Caco-2 (cell line): Measurements from ENCODE around the gene CRYAA. TPM values are rescaled to one million over a fixed set of nuclear protein-coding genes. Genes with fewer than 3 reads are reported as not detected.

ENCODE experiments used
- BruUV-seq: library from RNA; stranded (reverse); fragments of 400-500 nt; replicated peaks from 2 replicates; lab custom pipeline; 2021; lab: Mats Ljungman, UMichigan
- CTCF ChIA-PET: fragments of 300-600 bp; sonication (Branson Sonifier 250); formaldehyde crosslinking; loops from one replicate; lab custom pipeline; 2022; ENCODE audit warnings: antibody characterized with exemption; lab: Charles Lee
- POLR2A ChIA-PET: fragments of 300-600 bp; sonication (Branson Sonifier 250); formaldehyde crosslinking; loops from one replicate; lab custom pipeline; 2022; ENCODE audit warnings: antibody characterized with exemption; lab: Charles Lee
- DNase-seq, 2 experiments: peaks; one replicate each; pipeline versions ENCODE4 v3.0.0 to v3.0.0-alpha.2; 2020 to 2022
- H3K27me3 ChIP-seq: replicated peaks from 2 replicates; pipeline ENCODE4 v1.6.0; 2011; ENCODE audit warnings: low read length; ENCODE audit not compliant: control insufficient read depth, insufficient read depth
- H3K36me3 ChIP-seq: 2 replicates; pipeline ENCODE4 v1.5.1; 2011; ENCODE audit warnings: low read length; ENCODE audit not compliant: control insufficient read depth, insufficient read depth
- H3K4me1 ChIP-seq: fragments of 250-450 bp; sonication (Bioruptor Pico); 2 replicates; pipeline ENCODE4 v1.5.1; 2020; ENCODE audit warnings: mild to moderate bottlenecking
- H3K4me3 ChIP-seq: 2 replicates; pipeline ENCODE4 v1.5.1; 2011; ENCODE audit warnings: low read depth, mild to moderate bottlenecking, control low read depth, low read length
- H3K9me3 ChIP-seq: fragments of 250-450 bp; sonication (Bioruptor Pico); 2 replicates; pipeline ENCODE4 v1.5.1; 2020; ENCODE audit warnings: mild to moderate bottlenecking, moderate library complexity
- H3K27ac Mint-ChIP-seq: one replicate; pipeline ENCODE4 v1.8.0; 2022; ENCODE audit warnings: mixed read lengths; ENCODE audit not compliant: unreplicated experiment
- H3K27me3 Mint-ChIP-seq: one replicate; pipeline ENCODE4 v1.8.0; 2022; ENCODE audit warnings: mixed read lengths; ENCODE audit not compliant: insufficient read depth, unreplicated experiment
- H3K36me3 Mint-ChIP-seq: one replicate; pipeline ENCODE4 v1.8.0; 2022; ENCODE audit warnings: mild to moderate bottlenecking, mixed read lengths; ENCODE audit not compliant: insufficient read depth, unreplicated experiment
- H3K4me1 Mint-ChIP-seq: one replicate; pipeline ENCODE4 v1.8.0; 2022; ENCODE audit warnings: low read depth, mixed read lengths; ENCODE audit not compliant: unreplicated experiment
- H3K4me3 Mint-ChIP-seq: one replicate; pipeline ENCODE4 v1.8.0; 2022; ENCODE audit warnings: mild to moderate bottlenecking, moderate library complexity, mixed read lengths; ENCODE audit not compliant: unreplicated experiment
- H3K9me3 Mint-ChIP-seq: one replicate; pipeline ENCODE4 v1.8.0; 2022; ENCODE audit warnings: mixed read lengths; ENCODE audit not compliant: unreplicated experiment
- intact Hi-C: fragments of 100-400 bp; cut with micrococcal nuclease; formaldehyde crosslinking; loops from one replicate; pipeline ENCODE4 v1.10.0; 2022; ENCODE audit not compliant: unreplicated experiment
- total RNA-seq: library from RNA; stranded (reverse); gene quantifications from 2 replicates; pipeline ENCODE4 v1.2.3, GENCODE V29; 2022
- TF ChIP-seq, protein P1 (sequence below), 2 experiments: fragments of 200-600 bp in 1 of 2; IDR thresholded peaks; 1 replicate in 1 of 2; 2 replicates in 1 of 2; pipeline versions ENCODE4 v1.5.1 to v1.8.0; 2011 to 2022; ENCODE audit warnings: antibody characterized with exemption in 1 of 2, control low read depth in 1 of 2, inconsistent platforms in 1 of 2, low read depth in 1 of 2, low read length in 1 of 2, mild to moderate bottlenecking in 1 of 2, moderate library complexity in 1 of 2; ENCODE audit not compliant: insufficient read depth in 1 of 2, severe bottlenecking in 1 of 2, unreplicated experiment in 1 of 2

Gene CRYAA
- total RNA-seq, 1 experiment from 2014 or later = not detected

DNA sequence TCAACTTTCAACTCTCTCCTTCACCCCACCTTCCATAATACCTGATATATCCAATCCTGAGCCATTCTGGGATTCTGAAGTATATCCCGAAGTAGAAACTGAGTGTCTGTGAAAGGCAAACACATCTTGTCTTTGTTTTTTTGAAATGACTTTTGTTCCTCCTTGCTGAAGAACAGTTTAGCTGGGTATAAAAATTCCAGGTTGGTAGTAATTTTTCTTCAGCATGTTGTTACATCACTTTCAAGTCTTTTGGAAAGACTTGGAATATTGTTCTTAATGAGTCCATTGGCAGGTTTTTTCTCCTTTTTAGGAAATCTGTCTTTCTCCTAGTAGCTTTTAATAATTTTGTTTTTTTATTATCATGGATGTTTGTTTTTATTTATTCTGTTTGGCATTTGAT lies 32.7 kb downstream of the CRYAA start:
- no peak for DNase-seq
- CTCF ChIA-PET = no interaction called here
- H3K4me3 Mint-ChIP-seq = no peak overlapping the region
- Histone ChIP-seq H3K27me3 (no peaks in the 10 kb centered on the region), H3K36me3 (no peaks in the 10 kb centered on the region), H3K4me1 (peaks cover 9% of the 10 kb centered on the region), H3K9me3 (peaks cover 35% of the 10 kb centered on the region), H3K4me3 (no peak overlapping the region)
- no peaks in the 10 kb centered on the region for H3K36me3 Mint-ChIP-seq
- intact Hi-C loops = no loop called here
- no peaks in the 10 kb centered on the region for H3K27me3 Mint-ChIP-seq
- H3K4me1 Mint-ChIP-seq = peaks cover 8% of the 10 kb centered on the region
- TF ChIP-seq, protein P1, sequence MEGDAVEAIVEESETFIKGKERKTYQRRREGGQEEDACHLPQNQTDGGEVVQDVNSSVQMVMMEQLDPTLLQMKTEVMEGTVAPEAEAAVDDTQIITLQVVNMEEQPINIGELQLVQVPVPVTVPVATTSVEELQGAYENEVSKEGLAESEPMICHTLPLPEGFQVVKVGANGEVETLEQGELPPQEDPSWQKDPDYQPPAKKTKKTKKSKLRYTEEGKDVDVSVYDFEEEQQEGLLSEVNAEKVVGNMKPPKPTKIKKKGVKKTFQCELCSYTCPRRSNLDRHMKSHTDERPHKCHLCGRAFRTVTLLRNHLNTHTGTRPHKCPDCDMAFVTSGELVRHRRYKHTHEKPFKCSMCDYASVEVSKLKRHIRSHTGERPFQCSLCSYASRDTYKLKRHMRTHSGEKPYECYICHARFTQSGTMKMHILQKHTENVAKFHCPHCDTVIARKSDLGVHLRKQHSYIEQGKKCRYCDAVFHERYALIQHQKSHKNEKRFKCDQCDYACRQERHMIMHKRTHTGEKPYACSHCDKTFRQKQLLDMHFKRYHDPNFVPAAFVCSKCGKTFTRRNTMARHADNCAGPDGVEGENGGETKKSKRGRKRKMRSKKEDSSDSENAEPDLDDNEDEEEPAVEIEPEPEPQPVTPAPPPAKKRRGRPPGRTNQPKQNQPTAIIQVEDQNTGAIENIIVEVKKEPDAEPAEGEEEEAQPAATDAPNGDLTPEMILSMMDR (IDR thresholded peaks at IDR 0.05; ENCODE audit: insufficient read depth in 1 of 2, low read depth in 1 of 2, low read length in 1 of 2, severe bottlenecking in 1 of 2, unreplicated experiment in 1 of 2) = no peak
- POLR2A ChIA-PET = no interaction called here
- peaks cover 55% of the 10 kb centered on the region for H3K9me3 Mint-ChIP-seq
- H3K27ac Mint-ChIP-seq = no peak overlapping the region
- no TSS peak for BruUV-seq

GRCh38 chr21:43203591-43203990 lies 34.8 kb downstream of the CRYAA start:
- H3K4me1 ChIP-seq = no peaks in the 10 kb centered on the region
- POLR2A ChIA-PET = no interaction called here
- CTCF ChIA-PET = no interaction called here
- no peaks in the 10 kb centered on the region for H3K27me3 ChIP-seq
- peaks cover 28% of the 10 kb centered on the region for H3K9me3 ChIP-seq
- Mint-ChIP-seq H3K27me3 (no peaks in the 10 kb centered on the region), H3K4me1 (no peaks in the 10 kb centered on the region), H3K9me3 (peaks cover 44% of the 10 kb centered on the region), H3K36me3 (no peaks in the 10 kb centered on the region), H3K4me3 (no peak overlapping the region), H3K27ac (no peak overlapping the region)
- TF ChIP-seq, protein P1 (IDR thresholded peaks at IDR 0.05; ENCODE audit: insufficient read depth in 1 of 2, low read depth in 1 of 2, low read length in 1 of 2, severe bottlenecking in 1 of 2, unreplicated experiment in 1 of 2) = no peak
- no peaks in the 10 kb centered on the region for H3K36me3 ChIP-seq
- BruUV-seq = no TSS peak
- DNase-seq = peak in 1 of 2 experiments; percentile 4
- H3K4me3 ChIP-seq = no peak overlapping the region
- intact Hi-C loops = no loop called here

DNA sequence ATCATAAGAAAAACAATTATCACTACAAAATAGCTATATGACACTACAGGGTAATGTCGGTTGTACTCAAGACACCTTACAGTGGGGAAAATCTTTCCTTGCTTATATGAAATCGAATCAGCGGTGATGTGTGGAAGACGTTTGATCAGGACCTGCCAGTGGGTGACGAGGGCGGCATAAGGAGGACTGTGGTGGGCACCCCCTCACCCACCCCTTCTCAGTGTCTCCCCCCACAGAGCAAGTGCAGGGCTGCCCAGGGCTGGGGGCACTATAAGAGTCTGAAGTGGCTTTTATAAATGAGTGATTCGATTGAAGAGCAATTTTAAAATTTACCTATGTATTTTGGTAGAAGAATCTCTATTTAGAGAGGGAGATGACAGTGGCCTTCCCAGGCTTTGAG lies 35.8 kb downstream of the CRYAA start:
- Histone ChIP-seq H3K9me3 (peaks cover 17% of the 10 kb centered on the region), H3K36me3 (no peaks in the 10 kb centered on the region), H3K27me3 (no peaks in the 10 kb centered on the region), H3K4me1 (no peaks in the 10 kb centered on the region), H3K4me3 (no peak overlapping the region)
- Mint-ChIP-seq H3K27me3 (no peaks in the 10 kb centered on the region), H3K9me3 (peaks cover 33% of the 10 kb centered on the region), H3K4me3 (no peak overlapping the region), H3K27ac (no peak overlapping the region), H3K4me1 (no peaks in the 10 kb centered on the region), H3K36me3 (no peaks in the 10 kb centered on the region)
- intact Hi-C loops = no loop called here
- ChIA-PET POLR2A (no interaction called here), CTCF (no interaction called here)
- TF ChIP-seq, protein P1 (IDR thresholded peaks at IDR 0.05; ENCODE audit: insufficient read depth in 1 of 2, low read depth in 1 of 2, low read length in 1 of 2, severe bottlenecking in 1 of 2, unreplicated experiment in 1 of 2) = no peak
- no peak for DNase-seq
- BruUV-seq = no TSS peak
